GM12878 (cell line): ENCODE data around the gene HMGN1. TPM values are rescaled to one million over a fixed set of nuclear protein-coding genes. Genes with fewer than 3 reads are reported as not detected.

Experiments used
- ATAC-seq: fragments of 200-7000 bp; cut with Tn5 transposase; 3 replicates; pipeline ENCODE4 v1.9.1; 2020; ENCODE audit warnings: mild to moderate bottlenecking, moderate library complexity
- BruUV-seq: library from RNA; stranded (reverse); fragments of 400-500 nt; replicated peaks from 2 replicates; lab custom pipeline; 2021; lab: Mats Ljungman, UMichigan
- CTCF ChIA-PET: fragments of 300-600 bp; sonication (Branson Sonifier 250); formaldehyde crosslinking; extraction: SDS; loops from one replicate; lab custom pipeline; 2021; ENCODE audit warnings: inconsistent platforms; lab: Yijun Ruan, JAX
- POLR2A ChIA-PET: fragments of 350-600 bp; formaldehyde crosslinking; extraction: SDS; loops from one replicate; lab custom pipeline; 2021; ENCODE audit warnings: inconsistent platforms; lab: Charles Lee
- RAD21 ChIA-PET: fragments of 300-600 bp; sonication (Branson Sonifier 250); formaldehyde crosslinking; loops from one replicate; lab custom pipeline; 2023; ENCODE audit warnings: antibody characterized with exemption; ENCODE audit not compliant: unreplicated experiment; lab: Charles Lee
- SMC1A ChIA-PET: fragments of 300-600 bp; sonication (Branson Sonifier 250); formaldehyde crosslinking; loops from one replicate; lab custom pipeline; 2023; ENCODE audit not compliant: unreplicated experiment, uncharacterized antibody; lab: Charles Lee
- DNase-seq: peaks from one replicate; pipeline ENCODE4 v3.0.0-alpha.2; 2011; ENCODE audit warnings: low read depth, low spot score
- FAIRE-seq: peaks from 3 replicates; lab custom pipeline; 2011; peaks lifted over from hg19 to GRCh38; lab: Jason Lieb, UNC
- H2AFZ ChIP-seq: 2 replicates; pipeline ENCODE4 v1.6.0; 2011; ENCODE audit warnings: low read depth, low read length, control low read depth; ENCODE audit not compliant: control insufficient read depth
- H3K27ac ChIP-seq: 2 replicates; pipeline ENCODE4 v1.5.1; 2011; ENCODE audit warnings: control low read depth; ENCODE audit not compliant: control insufficient read depth, insufficient read depth
- H3K27me3 ChIP-seq, 2 experiments: replicated peaks in 1 of 2; 2 replicates each; pipeline versions ENCODE4 v1.6.0 to v1.6.1; 2011; ENCODE audit warnings: low read length in 1 of 2; ENCODE audit not compliant: control insufficient read depth in 2 of 2, insufficient read depth in 2 of 2
- H3K36me3 ChIP-seq, 2 experiments: 2 replicates each; pipeline ENCODE4 v1.5.1; 2011; ENCODE audit warnings: low read length in 1 of 2; ENCODE audit not compliant: control insufficient read depth in 2 of 2, insufficient read depth in 2 of 2
- H3K4me1 ChIP-seq: 2 replicates; pipeline ENCODE4 v1.6.1; 2011; ENCODE audit warnings: mild to moderate bottlenecking, low read length, moderate library complexity, mixed read lengths; ENCODE audit not compliant: control insufficient read depth, insufficient read depth
- H3K4me2 ChIP-seq: 2 replicates; pipeline ENCODE4 v1.6.0; 2011; ENCODE audit warnings: control low read depth; ENCODE audit not compliant: control insufficient read depth, insufficient read depth
- H3K4me3 ChIP-seq: fragments of 200-600 bp; sonication (generic); 2 replicates; pipeline ENCODE4 v1.5.1; 2016
- H3K79me2 ChIP-seq: 2 replicates; pipeline ENCODE4 v1.6.0; 2011; ENCODE audit warnings: low read length; ENCODE audit not compliant: control insufficient read depth, insufficient read depth
- H3K9ac ChIP-seq: 2 replicates; pipeline ENCODE4 v1.8.0; 2011; ENCODE audit warnings: low read length, control low read depth, mixed read lengths; ENCODE audit not compliant: control insufficient read depth, insufficient read depth
- H3K9me3 ChIP-seq: replicated peaks from 3 replicates; pipeline ENCODE4 v1.5.1; 2011; ENCODE audit warnings: mild to moderate bottlenecking, low read length; ENCODE audit not compliant: control insufficient read depth, insufficient read depth
- H4K20me1 ChIP-seq: 2 replicates; pipeline ENCODE4 v1.6.0; 2011; ENCODE audit not compliant: control insufficient read depth, insufficient read depth
- BRCA1 ChIP-seq: IDR thresholded peaks from 2 replicates; pipeline ENCODE4 v1.6.1; 2011; ENCODE audit warnings: low read depth, low read length, improper control_type of control experiment
- KDM1A ChIP-seq: fragments of 200-600 bp; sonication (generic); IDR thresholded peaks from 2 replicates; pipeline ENCODE4 v1.6.1; 2016; ENCODE audit warnings: borderline replicate concordance
- MEF2A ChIP-seq: IDR thresholded peaks from 2 replicates; pipeline ENCODE4 v1.6.1; 2011; ENCODE audit warnings: low read depth, mild to moderate bottlenecking, low read length, moderate library complexity; ENCODE audit not compliant: insufficient read depth
- POLR2A ChIP-seq: IDR thresholded peaks from 2 replicates; pipeline ENCODE4 v1.6.1; 2011; ENCODE audit warnings: low read depth, mild to moderate bottlenecking, low read length
- SUPT20H ChIP-seq: IDR thresholded peaks from 2 replicates; pipeline ENCODE4 v1.6.1; 2011; ENCODE audit warnings: low read depth, mild to moderate bottlenecking, low read length, moderate library complexity, borderline replicate concordance; ENCODE audit not compliant: control insufficient read depth
- YBX1 ChIP-seq: fragments of 450-650 bp; IDR thresholded peaks from 2 replicates; pipeline ENCODE4 v1.6.1; 2016; ENCODE audit warnings: antibody characterized with exemption
- ZNF207 ChIP-seq: fragments of 450-650 bp; IDR thresholded peaks from 2 replicates; pipeline ENCODE4 v1.6.1; 2014; ENCODE audit warnings: antibody characterized with exemption, mild to moderate bottlenecking, borderline replicate concordance
- ZNF384 ChIP-seq: IDR thresholded peaks from 2 replicates; pipeline ENCODE4 v1.6.1; 2012; ENCODE audit warnings: low read depth, mild to moderate bottlenecking, low read length, improper control_type of control experiment, borderline replicate concordance
- whole genome bisulfite sequencing: methylation state at CpG from one replicate; pipeline ENCODE4 v1.1.6; 2016; ENCODE audit warnings: low lambda C conversion rate; ENCODE audit not compliant: insufficient replicate concordance, insufficient coverage; ENCODE audit errors: missing lambda C conversion rate; 5-methylcytosine and 5-hydroxymethylcytosine counted together
- in situ Hi-C: fragments of 300-500 bp; cut with MboI; formaldehyde crosslinking; loops from 9 replicates; pipeline ENCODE4 v1.14.3; 2018; ENCODE audit warnings: mixed read lengths
- intact Hi-C: fragments of 100-400 bp; cut with micrococcal nuclease; formaldehyde crosslinking; loops from one replicate; pipeline ENCODE4 v1.14.2; 2022; ENCODE audit not compliant: unreplicated experiment
- polyA plus RNA-seq, 11 experiments: library from polyadenylated mRNA; depleted of rRNA in 4 of 11; unstranded in 6 of 11; stranded (reverse) in 5 of 11; fragments of >200 nt; fragmentation: Nextera tagmentation in 4 of 11; fragmentation: Illumina TruSeq in 1 of 11; extraction: Ambion mirVana in 4 of 11; extraction: Trizol in 1 of 11; gene quantifications; 1 replicate in 1 of 11; 2 replicates in 10 of 11; pipeline versions ENCODE4 v1.2.1 to v1.2.3, GENCODE V29; 2011 to 2016; ENCODE audit warnings: inconsistent platforms in 2 of 11, missing spikeins in 2 of 11, low read depth in 1 of 11
- total RNA-seq, 4 experiments: library from RNA; depleted of rRNA in 3 of 4; stranded (reverse); fragments of >200 nt in 3 of 4; fragmentation: Illumina TruSeq in 1 of 4; extraction: Trizol in 1 of 4; gene quantifications; 2 replicates each; pipeline versions ENCODE4 v1.2.1 to v1.2.3, GENCODE V29; 2013 to 2021
- TF ChIP-seq, protein P1 (sequence below): IDR thresholded peaks from 2 replicates; pipeline ENCODE4 v1.6.1; 2012; ENCODE audit warnings: mild to moderate bottlenecking, low read depth, low read length

The HMGN1 gene
- total and polyA plus RNA-seq, 10 of the 15 experiments (the other 5 are each of a cell fraction or from before 2014, with no cell fraction given) = 120 to 798 (median 396) TPM

DNA sequence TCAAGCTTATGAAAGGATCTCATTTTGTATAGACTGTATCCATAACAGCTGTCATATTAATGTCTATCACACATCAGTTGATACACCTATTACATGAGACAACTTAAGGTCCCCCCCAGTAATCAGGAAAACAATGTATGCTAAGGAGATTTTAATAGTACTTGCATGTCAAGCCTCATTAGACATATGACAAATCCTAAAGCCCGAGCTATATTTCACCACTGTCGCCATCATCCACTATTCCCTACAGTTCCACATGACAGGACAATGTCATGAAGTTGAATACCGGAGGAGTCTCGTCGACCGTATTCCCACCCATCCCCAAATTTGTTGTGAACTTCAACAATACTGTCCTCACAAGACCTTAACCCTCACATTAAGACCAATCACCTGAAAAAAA, 3.4 kb downstream of the HMGN1 start:
- no TSS peak for BruUV-seq
- 99% methylated on average over 6 of the region's 6 CpGs for whole genome bisulfite sequencing
- SMC1A ChIA-PET = interaction anchor here (1.1 kb wide), 1 partner anchor 34 kb away, joined by 3 read pairs; no protein-coding TSS in a partner anchor
- DNase-seq (no peak), FAIRE-seq (no peak), ATAC-seq (no peak)
- Histone ChIP-seq H3K27me3 (no peaks in the 10 kb centered on the region), H4K20me1 (no peaks in the 10 kb centered on the region), H3K36me3 (peaks cover 0 to 31% of the 10 kb centered on the region in 2 experiments; a peak in 3 of 4 replicates), H3K9ac (no peak overlapping the region), H3K4me2 (peak overlapping the region; percentile 40; the same call in 1 of the 2 replicates), H3K27ac (no peak overlapping the region), H3K9me3 (no peaks in the 10 kb centered on the region), H3K79me2 (peaks cover 36% of the 10 kb centered on the region), H2AFZ (no peak overlapping the region), H3K4me3 (peak overlapping the region; percentile 91), H3K4me1 (0 out of 2 replicates have a peak, but pooled peaks cover 3% of the 10 kb centered on the region)
- RAD21 ChIA-PET = interaction anchor here (2.0 kb wide), 1 partner anchor 35 kb away, joined by 8 read pairs; a partner anchor contains a TSS
- in situ Hi-C loops (no loop called here), intact Hi-C loops (no loop called here)
- CTCF ChIA-PET = interaction anchor here (0.6 to 3.8 kb wide), 4 partner anchors 42 to 799 kb away, joined by 3 to 24 read pairs (median 3); no protein-coding TSS in a partner anchor
- no peak for TF ChIP-seq MEF2A
- TF ChIP-seq ZNF207 = no peak
- TF ChIP-seq, protein P1, sequence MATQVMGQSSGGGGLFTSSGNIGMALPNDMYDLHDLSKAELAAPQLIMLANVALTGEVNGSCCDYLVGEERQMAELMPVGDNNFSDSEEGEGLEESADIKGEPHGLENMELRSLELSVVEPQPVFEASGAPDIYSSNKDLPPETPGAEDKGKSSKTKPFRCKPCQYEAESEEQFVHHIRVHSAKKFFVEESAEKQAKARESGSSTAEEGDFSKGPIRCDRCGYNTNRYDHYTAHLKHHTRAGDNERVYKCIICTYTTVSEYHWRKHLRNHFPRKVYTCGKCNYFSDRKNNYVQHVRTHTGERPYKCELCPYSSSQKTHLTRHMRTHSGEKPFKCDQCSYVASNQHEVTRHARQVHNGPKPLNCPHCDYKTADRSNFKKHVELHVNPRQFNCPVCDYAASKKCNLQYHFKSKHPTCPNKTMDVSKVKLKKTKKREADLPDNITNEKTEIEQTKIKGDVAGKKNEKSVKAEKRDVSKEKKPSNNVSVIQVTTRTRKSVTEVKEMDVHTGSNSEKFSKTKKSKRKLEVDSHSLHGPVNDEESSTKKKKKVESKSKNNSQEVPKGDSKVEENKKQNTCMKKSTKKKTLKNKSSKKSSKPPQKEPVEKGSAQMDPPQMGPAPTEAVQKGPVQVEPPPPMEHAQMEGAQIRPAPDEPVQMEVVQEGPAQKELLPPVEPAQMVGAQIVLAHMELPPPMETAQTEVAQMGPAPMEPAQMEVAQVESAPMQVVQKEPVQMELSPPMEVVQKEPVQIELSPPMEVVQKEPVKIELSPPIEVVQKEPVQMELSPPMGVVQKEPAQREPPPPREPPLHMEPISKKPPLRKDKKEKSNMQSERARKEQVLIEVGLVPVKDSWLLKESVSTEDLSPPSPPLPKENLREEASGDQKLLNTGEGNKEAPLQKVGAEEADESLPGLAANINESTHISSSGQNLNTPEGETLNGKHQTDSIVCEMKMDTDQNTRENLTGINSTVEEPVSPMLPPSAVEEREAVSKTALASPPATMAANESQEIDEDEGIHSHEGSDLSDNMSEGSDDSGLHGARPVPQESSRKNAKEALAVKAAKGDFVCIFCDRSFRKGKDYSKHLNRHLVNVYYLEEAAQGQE = no peak
- TF ChIP-seq ZNF384 = no peak
- TF ChIP-seq POLR2A = no peak
- no peak for TF ChIP-seq BRCA1
- no peak for TF ChIP-seq KDM1A
- no peak for TF ChIP-seq YBX1
- TF ChIP-seq SUPT20H = no peak
- POLR2A ChIA-PET = interaction anchor here (1.7 kb wide), 1 partner anchor 29 kb away, joined by 6 read pairs; no protein-coding TSS in a partner anchor
